Panc1 (cell line): ENCODE measurements around the gene RBKS.
A peak's percentile ranks its signal among the peaks of the same experiment; 100 is the strongest.

Source experiments
- CTCF ChIP-seq: fragments of 450-650 bp; IDR thresholded peaks from 2 replicates; pipeline ENCODE4 v1.5.1; 2017; ENCODE audit warnings: mild to moderate bottlenecking
- POLR2AphosphoS5 ChIP-seq: IDR thresholded peaks from 2 replicates; pipeline ENCODE4 v1.6.1; 2012; ENCODE audit warnings: mild to moderate bottlenecking, low read depth, low read length, moderate library complexity
- REST ChIP-seq, 2 experiments: IDR thresholded peaks; 2 replicates each; pipeline ENCODE4 v1.6.1; 2011 to 2012; ENCODE audit warnings: low read depth in 2 of 2, control low read depth in 1 of 2, low read length in 1 of 2, mild to moderate bottlenecking in 1 of 2, moderate library complexity in 1 of 2; ENCODE audit not compliant: insufficient read depth in 1 of 2
- SIN3A ChIP-seq: IDR thresholded peaks from 2 replicates; pipeline ENCODE4 v1.6.1; 2012; ENCODE audit warnings: low read depth, mild to moderate bottlenecking, low read length, moderate library complexity, borderline replicate concordance; ENCODE audit not compliant: insufficient read depth

GRCh38 chr2:27863146-27863545 is 27.0 kb downstream of the RBKS start:
- TF ChIP-seq CTCF = 0 out of 2 replicates have a peak, but pooled peaks have one; percentile 4
- no peak for TF ChIP-seq POLR2AphosphoS5
- no peak for TF ChIP-seq REST (IDR thresholded peaks at IDR 0.05; ENCODE audit: insufficient read depth in 1 of 2, low read depth in 2 of 2, low read length in 1 of 2)
- TF ChIP-seq SIN3A = no peak
